GM19397 (cell line): ENCODE measurements around the gene CCL13.

Experiments used
- ATAC-seq: cut with Tn5 transposase; IDR thresholded peaks from one replicate; pipeline ENCODE4 v1.9.1; 2021; ENCODE audit warnings: mild to moderate bottlenecking, moderate library complexity; ENCODE audit not compliant: unreplicated experiment

Gene CCL13

DNA sequence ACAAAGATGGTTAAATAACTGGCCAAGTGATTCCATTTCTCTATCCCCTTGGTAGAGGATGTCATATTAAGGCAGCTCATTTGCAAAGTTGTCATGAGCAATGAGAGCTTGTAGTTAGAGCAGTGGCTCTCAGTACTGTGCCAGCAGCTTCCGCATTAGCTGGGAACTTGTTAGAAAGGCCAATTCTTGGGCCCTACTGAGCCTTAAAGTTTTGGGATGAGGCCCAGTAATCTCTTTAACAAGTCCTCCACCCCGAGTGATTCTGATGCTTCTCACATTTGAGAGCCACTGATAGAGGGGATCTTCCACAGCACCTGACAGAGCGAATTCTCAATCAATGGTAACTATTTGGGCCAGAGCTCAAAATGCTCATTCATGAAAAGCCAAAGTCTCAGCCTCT, 26.9 kb downstream of the CCL13 start:
- ATAC-seq = no peak

DNA sequence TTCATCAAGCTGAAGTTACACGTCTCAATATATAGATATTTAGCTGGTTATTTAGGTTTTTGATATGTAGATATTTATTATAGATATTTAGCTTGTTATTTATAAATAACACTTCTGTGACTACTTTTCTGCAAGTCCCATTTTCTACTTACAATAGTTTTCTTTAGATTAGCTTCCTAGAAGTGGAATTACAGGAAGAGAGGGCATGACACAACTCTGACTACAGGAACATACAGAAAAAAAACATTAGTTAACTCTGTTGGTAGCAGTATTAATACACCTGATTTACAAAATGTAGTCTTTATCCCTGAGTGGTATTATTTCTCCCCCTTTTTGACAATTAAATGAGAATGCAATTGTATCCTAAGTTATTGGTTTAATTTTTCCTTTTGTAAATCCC, 28.0 kb downstream of the CCL13 start:
- ATAC-seq = no peak

- ATAC-seq = no peak
These were observed 28.7 kb downstream of the CCL13 start for GRCh38 chr17:34384822-34385605.

GRCh38 chr17:34386343-34386696, 30.0 kb downstream of the CCL13 start:
- no peak for ATAC-seq

GRCh38 chr17:34386697-34387550, 30.6 kb downstream of the CCL13 start:
- no peak for ATAC-seq

- no peak for ATAC-seq
These were observed 31.3 kb downstream of the CCL13 start for GRCh38 chr17:34387566-34387965.

DNA sequence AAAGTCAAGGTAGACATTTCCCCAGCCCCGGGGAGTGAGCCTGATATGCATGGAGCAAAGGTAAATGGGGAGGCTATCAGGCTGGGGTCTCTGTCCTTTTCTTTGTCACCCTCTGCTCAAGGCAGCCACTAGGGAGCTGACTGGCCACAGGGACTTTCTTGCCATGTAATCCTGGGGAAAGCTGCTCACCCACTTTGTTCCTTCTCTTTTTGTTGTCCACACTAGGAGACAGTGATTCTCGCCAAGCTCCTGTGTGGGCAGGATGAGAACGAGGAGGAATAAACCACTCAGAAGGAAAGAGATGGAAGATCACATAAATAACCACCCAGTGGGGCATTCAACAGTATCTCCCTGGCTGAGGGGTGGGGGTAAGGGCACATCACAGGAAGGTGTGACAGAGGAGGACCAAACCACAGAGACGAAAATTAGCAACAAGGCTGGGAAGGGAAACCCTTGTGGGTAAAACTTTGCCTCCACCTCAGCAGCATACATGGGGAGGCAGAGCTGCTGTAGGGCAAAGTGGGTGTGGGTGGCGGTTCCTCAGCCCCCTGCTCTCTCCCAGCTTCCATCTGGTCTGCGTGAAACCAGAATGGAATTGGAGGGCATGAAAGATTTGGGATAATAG, 33.0 kb downstream of the CCL13 start:
- no peak for ATAC-seq

- no peak for ATAC-seq
These were observed 34.4 kb downstream of the CCL13 start for GRCh38 chr17:34390649-34391048.

DNA sequence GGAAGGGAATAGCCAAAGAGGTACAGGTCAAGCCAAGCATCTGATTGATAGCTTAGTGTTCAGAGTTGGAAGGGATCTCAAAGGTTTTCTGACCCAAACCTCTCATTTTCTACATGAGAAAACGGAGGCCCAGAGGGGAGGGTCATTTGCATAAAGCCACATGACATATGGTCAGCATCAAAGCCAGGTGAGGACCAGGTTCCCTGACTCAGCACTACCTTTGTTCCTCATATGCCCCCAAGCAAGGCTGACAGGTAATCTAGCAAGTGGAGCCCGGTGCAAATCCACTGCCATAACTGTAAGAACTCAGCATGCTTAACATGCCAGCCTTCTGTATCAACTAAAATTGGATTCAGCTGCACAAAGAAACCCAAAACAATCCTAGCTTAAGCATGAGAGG, 35.0 kb downstream of the CCL13 start:
- ATAC-seq = no peak

- no peak for ATAC-seq
These were observed 37.1 kb downstream of the CCL13 start for GRCh38 chr17:34393401-34393800.

GRCh38 chr17:34397265-34397664, 41.0 kb downstream of the CCL13 start:
- ATAC-seq = no peak

GRCh38 chr17:34398990-34399389, 42.7 kb downstream of the CCL13 start:
- ATAC-seq = no peak

- no peak for ATAC-seq
These were observed 43.4 kb downstream of the CCL13 start for GRCh38 chr17:34399725-34400124.

GRCh38 chr17:34400301-34400931, 44.1 kb downstream of the CCL13 start:
- no peak for ATAC-seq

DNA sequence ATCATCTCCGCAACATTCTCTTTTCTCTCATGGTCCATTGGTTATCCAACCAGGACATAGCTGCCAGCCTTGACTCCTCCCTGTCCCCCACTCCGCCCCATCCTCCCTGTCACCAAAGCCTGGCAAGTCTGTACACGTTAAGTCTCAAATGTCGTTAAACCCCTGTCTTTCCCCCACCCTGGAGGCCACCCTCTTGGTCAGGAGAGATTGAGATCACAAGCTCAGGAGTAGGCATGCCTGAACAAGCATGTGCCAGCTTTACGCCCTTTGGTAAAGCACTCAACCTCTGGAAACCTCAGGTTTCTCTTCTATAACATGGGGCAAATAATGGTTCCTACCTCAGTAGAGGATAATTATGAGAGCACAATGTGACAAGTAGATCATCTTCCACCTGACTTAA, 44.9 kb downstream of the CCL13 start:
- ATAC-seq = no peak

- no peak for ATAC-seq
These were observed 46.7 kb downstream of the CCL13 start for GRCh38 chr17:34403006-34403405.

- ATAC-seq = no peak
These were observed 49.9 kb downstream of the CCL13 start for GRCh38 chr17:34406226-34406625.
